UCSD-AML1 (cell line): ENCODE measurements around the gene TNFRSF9.
"Not testable (repeated sequence)": the region's sequence is repeated elsewhere in the genome, so short reads cannot be mapped to it uniquely, and the experiment has no call there.

Experiments
- DNase-seq: peaks from one replicate; lab custom pipeline; 2025; ENCODE audit not compliant: unreplicated experiment; lab: John Stamatoyannopoulos, UW

The TNFRSF9 gene

DNA sequence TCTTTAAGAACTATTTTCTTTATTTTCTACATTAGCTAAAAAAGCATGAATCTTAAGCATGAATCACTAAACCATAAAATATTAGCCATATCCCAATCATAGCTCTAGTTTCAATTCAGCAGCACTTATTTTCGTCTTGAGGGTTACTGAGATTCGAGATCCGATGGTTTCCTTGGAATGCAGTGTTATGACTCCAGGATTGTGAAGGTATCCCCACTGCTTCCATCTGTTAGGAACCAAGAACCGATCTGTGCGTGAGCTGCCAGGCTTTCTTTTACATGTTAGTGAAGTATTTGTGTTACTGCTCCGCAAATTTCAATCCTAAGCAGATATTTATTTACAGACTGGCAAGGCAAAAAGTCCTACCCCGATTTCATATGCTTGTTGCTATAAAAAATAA is 18.8 kb downstream of the TNFRSF9 start:
- no peak for DNase-seq

DNA sequence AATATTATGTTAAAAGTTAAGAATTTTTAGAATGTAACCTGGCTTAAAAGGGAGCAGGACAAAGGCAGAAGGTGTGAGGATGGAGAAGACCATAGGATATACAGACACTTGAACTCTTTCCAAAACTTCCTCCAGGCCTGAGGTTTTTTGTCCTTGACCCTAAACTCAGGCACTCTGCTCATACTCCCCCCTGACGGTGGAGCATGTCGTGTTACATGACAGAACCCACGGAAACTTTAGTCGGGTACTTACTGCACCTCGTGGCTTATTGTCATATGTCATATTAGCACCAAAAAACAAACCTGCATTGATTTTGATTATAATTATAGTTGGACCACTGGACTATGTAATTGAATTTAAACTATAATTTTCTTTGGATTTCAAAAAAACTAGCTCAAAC is 20.8 kb downstream of the TNFRSF9 start:
- no peak for DNase-seq

DNA sequence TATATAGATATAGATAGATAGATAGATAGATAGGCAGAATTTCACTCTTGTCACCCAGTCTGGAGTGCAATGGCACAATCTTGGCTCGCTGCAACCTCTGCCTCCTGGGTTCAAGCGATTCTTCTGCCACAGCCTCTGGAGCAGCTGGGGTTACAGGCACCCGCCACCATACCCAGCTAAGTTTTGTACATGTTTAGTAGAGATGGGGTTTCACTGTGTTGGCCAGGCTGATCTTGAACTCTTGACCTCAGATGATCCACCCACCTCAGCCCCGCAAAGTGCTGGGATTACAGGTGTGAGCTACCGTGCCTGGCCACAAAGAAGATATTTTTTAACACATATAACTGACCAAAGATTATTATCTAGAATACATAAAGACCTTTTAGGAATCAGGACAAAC is 22.7 kb downstream of the TNFRSF9 start:
- not testable (repeated sequence) for DNase-seq

DNA sequence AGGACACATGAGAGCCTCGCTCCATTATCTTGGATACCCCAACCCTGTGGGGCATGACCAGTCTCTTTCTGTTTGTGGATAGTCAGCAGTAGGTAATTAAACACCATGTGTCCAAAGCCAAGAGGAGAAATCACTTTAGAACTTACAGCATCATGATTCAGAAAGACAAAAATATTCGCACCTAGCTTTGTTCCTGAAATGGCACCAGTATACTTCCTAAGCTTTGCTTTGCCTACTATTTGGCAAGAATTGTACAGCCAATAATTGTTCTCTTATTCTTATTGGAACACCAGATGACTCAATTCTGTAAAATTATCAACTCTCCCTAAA is 24.2 kb downstream of the TNFRSF9 start:
- no peak for DNase-seq

DNA sequence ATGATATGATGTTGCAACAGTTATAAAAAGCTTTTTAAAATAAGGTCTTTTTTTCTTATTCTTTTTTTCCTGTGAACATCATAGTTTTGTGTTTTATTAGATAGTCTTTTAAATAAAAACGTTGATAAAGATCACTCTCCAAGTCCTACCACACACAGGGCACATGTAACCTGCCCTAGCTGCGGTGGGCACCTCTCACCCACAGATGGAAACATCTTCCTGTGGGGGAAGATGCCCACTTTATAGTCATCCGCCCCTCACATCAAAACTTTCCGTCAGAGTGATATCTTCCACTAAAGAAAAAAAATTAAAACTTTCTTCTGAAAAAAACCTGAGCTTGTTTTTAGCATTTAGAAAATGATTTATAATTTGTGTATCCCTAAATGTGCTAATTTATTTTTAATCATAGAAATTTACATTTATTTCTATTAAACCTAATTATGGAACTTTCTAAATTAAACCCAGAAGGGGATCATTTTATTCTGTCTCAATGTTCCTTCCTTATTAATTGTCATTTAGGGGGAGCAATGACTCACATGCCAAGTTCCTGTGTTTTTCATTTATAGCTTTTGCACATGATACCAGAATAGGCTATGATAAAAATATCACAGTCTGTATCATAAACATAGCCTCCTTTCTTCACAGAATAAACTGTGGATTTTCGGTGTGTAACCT is 24.7 kb downstream of the TNFRSF9 start:
- no peak for DNase-seq

DNA sequence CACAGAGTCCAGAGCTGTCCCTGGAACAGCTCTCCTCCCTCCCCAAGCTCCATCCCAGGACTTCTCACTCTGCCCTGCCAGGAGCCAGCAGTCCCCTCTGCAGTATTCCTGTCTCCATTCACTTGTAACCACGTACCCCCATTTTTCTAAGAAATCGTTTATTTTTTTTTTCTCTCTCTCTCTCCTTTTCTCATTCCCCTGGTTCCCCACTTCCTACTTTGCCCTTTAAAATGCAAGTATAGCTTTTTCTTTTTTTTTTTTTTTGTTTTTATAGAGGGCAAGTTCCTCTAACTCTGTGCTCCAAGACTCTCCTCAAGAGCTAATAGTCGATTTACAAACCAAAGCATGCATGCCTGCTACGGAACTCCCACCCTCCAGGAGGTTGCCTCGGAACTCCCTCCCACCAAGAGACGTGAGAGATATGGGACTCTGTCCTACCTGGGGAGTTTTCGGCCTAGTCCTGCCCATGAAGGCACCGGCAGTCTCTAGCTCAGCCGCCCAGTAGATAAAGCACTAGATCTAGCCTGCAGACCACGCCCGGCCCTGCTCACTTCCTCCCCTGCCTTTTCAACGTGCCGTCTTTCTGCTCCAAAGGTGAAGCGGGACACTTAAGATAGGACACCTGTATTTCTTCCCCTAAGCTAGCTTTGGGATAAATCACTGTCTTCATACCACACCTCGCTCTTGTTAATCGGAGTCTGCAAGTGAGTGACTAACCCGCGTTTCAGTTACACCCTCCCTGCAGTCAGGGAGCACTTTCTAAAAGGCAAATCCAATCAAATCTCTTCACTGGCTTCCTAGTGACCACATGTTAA is 27.7 kb downstream of the TNFRSF9 start:
- DNase-seq: peak; percentile 31

DNA sequence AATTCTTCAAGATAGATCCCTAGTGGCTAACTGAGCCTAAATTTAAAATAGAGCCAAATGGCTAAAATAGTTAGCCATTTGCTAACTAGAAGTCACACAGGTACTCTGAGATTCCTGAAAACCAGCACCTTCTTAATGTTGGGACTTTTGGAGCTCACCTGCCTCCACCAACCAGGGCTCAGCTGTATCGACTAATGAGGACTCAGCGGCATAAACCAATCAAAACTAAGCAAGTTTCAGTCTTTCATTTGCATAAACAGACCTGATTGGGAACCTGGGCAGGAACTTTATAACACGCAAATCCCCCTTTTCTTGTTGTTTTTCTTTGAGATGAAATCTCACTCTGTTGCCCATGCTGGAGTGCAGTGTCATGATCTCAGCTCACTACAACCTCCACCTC is 28.5 kb downstream of the TNFRSF9 start:
- no peak for DNase-seq

DNA sequence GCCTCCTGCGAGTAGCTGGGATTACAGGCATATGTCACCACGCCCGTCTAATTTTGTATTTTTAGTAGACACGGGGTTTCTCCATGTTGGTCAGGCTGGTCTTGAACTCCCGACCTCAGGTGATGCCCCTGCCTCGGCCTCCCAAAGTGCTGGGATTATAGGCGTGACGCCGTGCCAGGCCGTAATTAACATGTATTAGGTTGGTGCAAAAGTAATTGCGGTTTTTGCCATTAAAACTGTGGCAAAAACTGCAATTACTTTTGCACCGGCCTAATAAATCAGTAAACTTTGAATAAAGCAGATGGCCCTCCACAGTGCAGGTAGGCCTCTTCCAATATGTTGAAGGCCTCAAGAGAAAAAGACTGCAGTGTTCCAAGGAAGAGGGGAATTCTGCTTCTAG is 35.4 kb downstream of the TNFRSF9 start:
- DNase-seq: no peak

DNA sequence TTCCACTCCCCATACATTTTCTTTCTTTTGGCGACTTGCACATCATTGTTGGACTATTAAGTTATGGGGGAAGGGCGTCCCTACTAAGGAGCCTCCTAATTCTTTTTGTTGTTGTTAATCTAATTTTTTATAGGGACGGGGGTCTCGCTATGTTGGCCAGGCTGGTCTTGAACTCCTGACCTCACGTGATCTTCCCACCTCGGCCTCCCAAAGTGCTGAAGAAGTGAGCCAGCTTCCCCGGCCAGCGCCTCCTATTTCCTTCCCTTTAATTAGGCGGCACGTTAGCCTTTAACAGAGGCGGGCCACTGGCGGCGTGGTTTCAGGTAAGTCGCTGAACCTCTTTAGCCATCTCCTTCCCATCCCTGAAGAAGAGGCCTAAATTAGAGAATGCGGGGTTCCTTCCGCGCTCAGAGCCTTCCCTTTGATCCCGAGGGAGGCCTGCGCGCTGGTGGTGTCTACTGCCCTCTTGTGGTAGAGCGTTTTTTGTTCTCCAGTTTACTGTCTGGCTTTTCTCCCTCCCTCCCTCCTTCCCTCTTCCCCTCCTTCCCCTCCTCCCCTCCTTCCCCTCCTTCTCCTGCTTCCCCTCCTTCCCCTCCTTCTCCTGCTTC is 38.1 kb downstream of the TNFRSF9 start:
- peak; percentile 56 for DNase-seq

DNA sequence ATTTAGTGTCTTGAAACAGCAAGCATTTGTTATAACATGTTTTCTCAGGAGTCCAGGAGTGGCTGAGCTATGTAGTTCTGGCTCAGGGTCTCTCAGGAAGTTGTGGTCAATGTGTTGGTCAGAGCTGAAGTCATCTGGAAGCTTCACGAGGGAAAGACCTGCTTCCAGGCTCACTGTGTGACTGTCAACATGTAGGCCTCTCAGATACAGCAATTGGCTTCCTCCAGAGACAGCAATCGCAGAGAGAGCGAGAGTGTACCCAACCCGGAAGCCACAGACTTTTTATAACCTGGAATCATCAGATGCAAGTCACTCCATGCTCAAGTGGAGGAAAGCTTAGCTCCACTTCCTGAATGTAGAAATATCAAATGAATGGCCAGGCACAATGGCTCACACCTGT is 40.9 kb downstream of the TNFRSF9 start:
- DNase-seq: peak; percentile 53

DNA sequence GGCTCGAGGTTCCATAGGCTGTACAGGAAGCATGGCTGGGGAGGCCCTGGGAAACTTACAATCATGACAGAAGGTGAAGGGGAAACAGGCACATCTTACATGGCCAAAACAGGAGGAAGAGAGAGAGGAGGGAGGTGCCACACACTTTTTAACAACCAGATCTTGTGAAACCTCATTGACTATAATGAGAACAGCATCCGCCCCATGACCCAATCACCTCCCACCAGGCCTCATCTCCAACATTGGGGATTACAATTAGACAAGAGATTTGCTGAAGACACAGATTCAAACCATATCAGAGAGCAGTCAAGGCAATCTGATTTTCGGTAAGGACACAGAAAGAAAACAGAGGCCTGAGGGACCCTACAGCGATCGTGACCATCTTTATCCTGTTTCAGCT is 41.7 kb downstream of the TNFRSF9 start:
- DNase-seq: no peak

DNA sequence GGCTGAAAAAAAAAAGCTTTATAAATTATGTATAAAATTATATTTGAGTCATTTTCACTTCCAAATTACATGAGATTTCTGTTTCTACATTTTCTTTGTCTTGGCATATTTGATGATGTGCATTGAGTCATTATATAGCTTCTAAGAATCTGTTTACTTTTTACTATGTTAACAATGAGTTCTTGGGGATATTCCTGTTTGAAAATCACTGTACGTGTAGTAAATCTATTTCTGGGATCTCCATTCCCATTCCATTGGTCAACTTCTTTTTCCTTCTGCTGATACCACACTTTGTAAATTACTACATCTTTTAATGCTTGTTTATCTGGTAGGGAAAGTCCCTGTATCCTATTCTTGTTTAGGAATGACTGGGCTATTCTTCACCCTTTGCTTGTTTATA is 43.6 kb downstream of the TNFRSF9 start:
- no peak for DNase-seq

DNA sequence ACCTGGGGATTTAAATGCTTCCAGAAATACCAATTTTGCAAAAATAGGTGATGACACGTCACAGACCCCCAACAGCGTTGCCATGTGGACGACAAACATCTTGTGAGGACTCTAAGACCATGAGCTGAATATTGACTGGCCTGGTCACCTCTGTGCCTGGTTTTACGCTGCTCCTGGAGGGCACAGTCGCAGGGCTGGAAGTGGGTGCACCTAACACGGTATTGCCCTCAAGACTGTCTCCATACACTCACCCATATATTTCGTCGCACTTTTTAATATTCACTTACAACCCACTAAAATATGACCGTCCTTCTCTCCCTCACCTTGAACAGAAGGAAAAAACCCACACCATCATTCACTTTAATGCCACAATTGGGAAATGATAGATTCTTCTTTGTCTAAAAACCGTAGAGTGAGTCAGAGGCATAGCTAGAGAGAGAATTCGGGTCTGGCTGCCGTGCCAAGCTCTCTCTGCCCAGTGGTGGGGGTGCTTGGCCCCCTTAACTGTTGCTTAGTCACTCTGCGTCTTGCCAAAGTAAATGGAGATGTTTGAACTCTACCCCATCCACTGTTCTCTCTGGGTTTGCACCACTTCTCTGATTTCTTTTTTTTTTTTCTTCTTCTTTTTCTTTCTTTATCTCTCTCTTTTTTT is 47.0 kb downstream of the TNFRSF9 start:
- DNase-seq: no peak

DNA sequence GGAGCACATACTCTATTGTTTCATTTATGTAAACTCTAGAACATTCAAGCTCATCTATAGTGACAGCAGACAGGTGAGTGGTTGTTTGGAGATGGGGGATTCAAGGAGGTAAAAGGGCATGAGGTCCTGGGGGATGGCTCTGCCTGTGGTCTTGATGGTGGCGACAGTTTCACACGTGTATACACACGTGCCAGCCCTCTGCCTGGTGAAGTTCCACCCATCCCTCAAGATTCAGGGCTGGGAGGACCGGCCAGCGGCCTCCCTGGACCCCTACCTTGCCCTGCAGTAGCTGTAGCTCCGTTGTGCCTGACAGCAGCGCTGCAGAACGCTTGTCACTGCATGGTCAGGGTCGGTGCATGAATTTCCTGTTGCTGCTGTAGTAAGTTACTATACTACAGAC is 48.8 kb downstream of the TNFRSF9 start:
- DNase-seq: no peak

DNA sequence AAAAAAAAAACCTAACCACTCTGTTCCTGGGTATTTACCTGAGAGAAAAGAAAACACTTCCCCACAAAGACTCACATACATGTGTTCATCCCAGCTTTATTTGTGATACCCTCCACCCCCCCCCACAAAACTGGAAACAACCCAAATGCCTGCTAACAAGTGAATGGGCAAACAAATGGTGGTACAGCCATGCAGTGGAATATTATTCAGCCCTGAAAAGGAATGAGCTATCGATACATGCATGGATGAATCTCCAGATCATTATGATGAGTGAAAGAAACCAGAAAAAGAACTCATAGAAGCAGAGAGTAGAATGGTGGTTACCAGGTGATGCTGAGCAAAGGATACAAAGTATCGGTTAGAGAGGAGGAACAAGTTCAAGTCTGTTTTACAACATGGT is 49.8 kb downstream of the TNFRSF9 start:
- no peak for DNase-seq

DNA sequence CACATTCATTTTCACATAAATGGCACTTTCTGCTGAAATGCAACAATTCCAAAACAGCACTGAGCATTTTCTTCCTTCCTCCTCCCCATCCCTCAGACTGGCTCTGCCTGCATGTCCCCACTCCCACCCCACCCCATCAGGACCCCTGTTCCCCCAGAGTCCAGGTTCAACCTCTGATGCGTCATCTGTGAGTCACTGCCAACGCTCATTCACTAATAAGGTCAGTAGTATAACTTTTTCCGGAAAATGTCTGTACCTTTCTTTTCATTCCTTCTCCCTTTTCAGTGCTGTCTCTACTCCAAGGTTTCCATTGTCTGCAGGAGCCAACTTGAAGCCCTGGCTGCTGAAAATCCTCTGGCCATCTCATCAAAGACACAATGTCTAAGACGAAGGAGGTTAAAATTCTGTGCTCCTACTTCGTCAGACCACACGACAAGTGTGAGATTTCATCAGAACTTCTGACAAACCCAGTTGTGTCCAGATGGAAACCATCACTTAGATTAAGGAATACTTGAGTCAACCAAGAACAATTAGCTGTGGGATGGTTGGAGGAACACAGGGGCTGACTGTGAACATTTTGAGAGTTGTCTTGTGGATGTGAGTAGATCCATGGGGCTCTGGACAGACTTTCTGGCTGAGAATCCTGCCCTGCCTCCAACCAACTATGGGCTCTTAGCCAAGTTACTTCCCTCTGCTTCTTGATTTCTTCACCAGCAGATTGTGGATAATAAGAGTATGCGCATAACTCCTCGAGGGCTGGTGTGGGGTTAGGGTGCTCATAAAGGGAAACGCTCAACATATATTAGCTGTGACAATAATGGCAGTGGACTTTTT is 52.2 kb downstream of the TNFRSF9 start:
- DNase-seq: no peak

DNA sequence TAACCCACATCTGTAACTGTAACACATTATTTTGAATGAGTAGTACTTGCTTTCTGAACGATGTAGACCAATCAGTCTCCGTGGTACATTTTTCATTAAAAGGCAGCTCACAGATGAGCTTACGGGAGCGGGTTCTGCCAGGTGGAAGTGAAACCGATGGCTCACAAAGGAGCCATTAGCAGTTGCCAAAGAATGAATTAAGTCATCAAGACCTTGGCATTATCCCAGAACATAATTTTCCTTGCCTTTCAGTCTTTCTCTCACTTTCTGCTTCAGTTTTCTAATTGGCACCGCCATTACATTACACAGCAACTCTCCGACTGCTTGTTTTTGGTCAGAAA is 54.3 kb downstream of the TNFRSF9 start:
- DNase-seq: no peak

DNA sequence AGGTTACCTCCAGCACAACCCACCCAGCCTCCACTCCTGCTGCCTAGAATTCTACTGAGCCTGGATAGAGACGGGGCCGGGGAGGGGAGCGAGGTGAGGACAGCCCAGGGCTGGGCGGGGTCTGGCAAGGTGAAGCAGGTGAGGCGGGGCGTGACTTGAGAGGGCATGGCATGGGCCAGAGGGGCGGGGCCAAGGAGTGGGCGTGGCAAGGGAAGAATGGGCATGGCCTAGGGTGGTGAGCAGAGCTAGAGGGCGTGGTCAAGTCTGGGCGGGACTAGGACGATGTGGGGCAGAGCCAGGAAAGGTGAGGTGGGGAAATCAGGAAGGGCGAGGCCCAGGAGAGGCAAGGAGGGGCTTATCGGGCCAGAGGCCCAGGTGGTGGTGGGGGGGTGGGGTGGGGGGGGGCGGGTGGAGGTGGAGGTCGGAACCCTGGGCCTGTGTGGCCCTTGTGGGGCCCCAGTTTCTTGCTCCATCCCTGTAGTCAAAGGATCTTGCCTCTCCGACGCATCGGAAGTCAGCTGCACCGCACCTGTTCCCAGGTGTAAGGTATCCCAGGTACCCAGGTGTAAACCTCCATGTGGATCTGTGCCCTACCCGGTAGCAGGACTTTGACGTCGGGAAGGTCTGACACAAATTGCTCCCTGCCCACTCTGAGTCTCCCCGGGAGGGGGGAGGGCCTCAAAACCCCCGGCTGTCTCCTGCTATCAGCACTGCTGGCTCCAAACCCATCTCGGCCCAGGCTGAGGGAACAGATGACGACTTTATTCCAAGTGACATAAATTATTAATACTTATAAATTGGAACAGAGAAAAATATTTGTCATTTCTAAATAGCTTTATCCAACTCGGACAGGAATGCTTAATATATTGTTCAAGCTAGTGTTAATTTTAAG is 54.9 kb downstream of the TNFRSF9 start:
- DNase-seq: no peak

DNA sequence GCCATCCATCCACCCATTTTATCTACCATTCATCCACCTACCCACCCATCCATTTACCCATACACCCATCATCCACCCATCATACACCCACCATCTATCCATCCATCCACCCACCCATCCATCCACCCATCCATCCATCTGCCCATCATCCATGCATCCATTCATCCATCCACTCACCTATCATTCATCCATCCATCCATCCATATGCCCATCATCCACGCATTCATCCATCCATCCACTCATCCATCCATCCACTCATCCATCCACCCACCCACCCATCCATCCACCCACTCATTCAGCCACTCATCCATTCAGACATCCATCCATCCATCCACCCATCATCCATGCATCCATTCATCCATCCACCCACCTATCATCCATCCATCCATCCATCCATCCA is 55.9 kb downstream of the TNFRSF9 start:
- no peak for DNase-seq

DNA sequence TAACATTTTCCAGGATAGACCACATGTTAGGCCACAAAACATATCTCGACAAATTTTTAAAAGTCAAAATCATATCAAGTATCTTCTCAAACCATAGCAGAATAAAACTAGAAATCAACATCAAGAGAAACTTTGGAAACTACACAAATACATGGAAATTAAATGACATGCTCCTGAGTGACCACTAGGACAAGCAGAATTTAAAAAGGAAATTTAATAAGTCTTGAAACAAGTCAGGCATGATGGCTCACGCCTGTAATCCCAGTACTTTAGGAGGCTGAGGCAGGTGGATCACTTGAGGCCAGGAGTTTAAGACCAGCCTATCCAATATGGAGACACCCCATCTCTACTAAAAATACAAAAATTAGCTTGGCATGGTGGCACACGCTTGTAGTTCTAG is 61.4 kb downstream of the TNFRSF9 start:
- no peak for DNase-seq
